ENCODE data around the gene CEBPB.

Gene CEBPB

GRCh38 chr20:50214226-50215024 is 23.8 kb downstream of the CEBPB start:
- DNase-seq, result no peak

GRCh38 chr20:50215101-50215690 is 24.6 kb downstream of the CEBPB start:
- no peak for DNase-seq

GRCh38 chr20:50215926-50216325 is 25.3 kb downstream of the CEBPB start:
- DNase-seq, result no peak

GRCh38 chr20:50216543-50217206 is 26.0 kb downstream of the CEBPB start:
- no peak for DNase-seq

- DNase-seq, result no peak
These were observed 26.7 kb downstream of the CEBPB start for GRCh38 chr20:50217207-50217949.

GRCh38 chr20:50218987-50219435 is 28.4 kb downstream of the CEBPB start:
- DNase-seq, result no peak

GRCh38 chr20:50219600-50219999 is 29.0 kb downstream of the CEBPB start:
- no peak for DNase-seq

GRCh38 chr20:50220093-50220893 is 29.7 kb downstream of the CEBPB start:
- no peak for DNase-seq

- DNase-seq, result no peak
These were observed 30.3 kb downstream of the CEBPB start for GRCh38 chr20:50220894-50221365.

- no peak for DNase-seq
These were observed 31.1 kb downstream of the CEBPB start for GRCh38 chr20:50221501-50222308.

- no peak for DNase-seq
These were observed 31.8 kb downstream of the CEBPB start for GRCh38 chr20:50222309-50223038.

- DNase-seq, result no peak
These were observed 32.7 kb downstream of the CEBPB start for GRCh38 chr20:50223039-50224005.

- DNase-seq, result no peak
These were observed 33.4 kb downstream of the CEBPB start for GRCh38 chr20:50224052-50224451.

- DNase-seq, result no peak
These were observed 34.1 kb downstream of the CEBPB start for GRCh38 chr20:50224531-50225255.

- no peak for DNase-seq
These were observed 35.7 kb downstream of the CEBPB start for GRCh38 chr20:50226093-50226974.

GRCh38 chr20:50227506-50227905 is 36.9 kb downstream of the CEBPB start:
- no peak for DNase-seq

GRCh38 chr20:50229156-50229607 is 38.6 kb downstream of the CEBPB start:
- DNase-seq, result no peak

Data from stimulated activated CD4-positive, alpha-beta T cell treated with anti-CD3 and anti-CD28 coated beads, Interleukin-4, amount 100 ng/mL, for 24 hours (primary cell).